GM10847 (cell line): ENCODE results near the gene ISOC1.

Source experiments
- POLR2A ChIP-seq: IDR thresholded peaks from 2 replicates; pipeline ENCODE4 v1.6.1; 2011; ENCODE audit not compliant: insufficient read length; ENCODE audit errors: extremely low read depth

The ISOC1 gene

DNA sequence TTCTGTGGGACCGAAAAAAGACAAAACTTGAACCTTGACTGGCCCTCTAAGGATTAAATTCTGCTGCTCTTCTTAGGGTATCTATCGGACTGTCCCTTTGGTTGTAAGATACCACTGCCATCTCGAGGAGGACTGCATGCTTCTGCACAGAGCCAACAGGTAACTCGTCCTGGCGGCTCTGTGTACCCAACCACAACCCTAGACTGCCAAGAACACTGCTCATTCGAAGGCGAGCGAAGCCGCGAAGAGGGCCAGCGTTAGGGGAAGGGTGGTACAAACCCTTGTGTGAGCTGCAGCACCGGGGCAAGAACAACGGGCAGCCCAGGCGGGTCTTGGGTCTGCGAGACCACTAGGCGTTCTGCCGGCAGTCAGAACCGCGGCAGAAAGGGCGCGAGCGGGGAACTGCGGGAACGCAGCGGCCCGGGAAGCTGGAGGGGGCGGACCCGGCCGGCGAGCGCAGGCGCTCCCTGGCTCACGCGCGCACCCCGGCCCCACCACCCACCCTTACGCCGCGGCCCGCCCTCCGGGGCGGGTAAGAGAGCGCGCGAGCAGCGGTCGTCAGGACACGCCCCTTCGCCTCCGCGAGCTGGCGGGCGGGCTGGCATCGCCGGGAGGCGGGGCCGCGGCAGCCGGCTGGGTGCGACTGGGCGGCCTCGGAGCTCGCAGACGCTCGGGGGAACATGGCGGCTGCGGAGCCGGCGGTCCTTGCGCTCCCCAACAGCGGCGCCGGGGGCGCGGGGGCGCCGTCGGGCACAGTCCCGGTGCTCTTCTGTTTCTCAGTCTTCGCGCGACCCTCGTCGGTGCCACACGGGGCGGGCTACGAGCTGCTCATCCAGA lies at the start of gene ISOC1:
Gene ISOC1, plus strand, starts transcription at position 663 of the 837 bp plus-strand sequence. Its CDS starts 18 bp downstream, at position 681.
- TF ChIP-seq POLR2A = peak; percentile 48

DNA sequence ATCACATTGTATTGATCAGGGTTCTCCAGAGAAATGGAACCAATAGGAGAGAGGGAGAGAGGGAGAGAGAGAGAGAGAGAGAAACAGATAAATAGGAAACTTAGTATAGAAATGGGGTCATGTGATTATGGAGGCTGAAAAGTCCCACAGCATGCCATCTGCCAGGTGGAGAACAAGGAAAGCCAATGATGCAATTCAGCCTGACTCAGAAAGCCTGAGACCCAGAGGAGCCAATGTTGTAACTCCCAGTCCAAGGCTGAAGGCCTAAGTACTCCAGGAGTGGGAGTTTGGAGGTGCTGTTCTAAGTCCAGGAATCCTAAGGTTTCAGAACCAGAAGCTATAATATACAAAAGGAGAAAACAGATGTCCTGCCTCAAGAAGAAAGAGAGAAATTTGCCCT lies 48.4 kb upstream of the ISOC1 start:
- TF ChIP-seq POLR2A = no peak

DNA sequence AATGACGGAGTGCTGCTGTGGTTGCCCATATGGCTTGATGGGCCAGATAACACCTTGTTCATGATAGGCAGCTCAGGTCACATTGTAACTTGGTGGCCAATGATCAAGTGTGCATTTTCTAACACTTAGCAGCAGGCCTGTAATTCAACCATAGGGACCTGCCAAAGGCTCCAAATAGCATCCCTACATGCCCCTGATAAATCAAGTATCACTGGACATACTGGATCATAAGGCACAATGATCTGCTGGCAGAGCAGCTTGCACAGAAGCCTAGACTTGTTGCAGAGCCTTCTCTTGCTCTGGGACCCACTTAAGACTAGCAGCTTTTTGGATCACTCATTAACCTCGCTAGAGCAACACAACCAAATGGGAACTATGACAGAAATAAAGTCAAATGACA lies 46.0 kb upstream of the ISOC1 start:
- no peak for TF ChIP-seq POLR2A

DNA sequence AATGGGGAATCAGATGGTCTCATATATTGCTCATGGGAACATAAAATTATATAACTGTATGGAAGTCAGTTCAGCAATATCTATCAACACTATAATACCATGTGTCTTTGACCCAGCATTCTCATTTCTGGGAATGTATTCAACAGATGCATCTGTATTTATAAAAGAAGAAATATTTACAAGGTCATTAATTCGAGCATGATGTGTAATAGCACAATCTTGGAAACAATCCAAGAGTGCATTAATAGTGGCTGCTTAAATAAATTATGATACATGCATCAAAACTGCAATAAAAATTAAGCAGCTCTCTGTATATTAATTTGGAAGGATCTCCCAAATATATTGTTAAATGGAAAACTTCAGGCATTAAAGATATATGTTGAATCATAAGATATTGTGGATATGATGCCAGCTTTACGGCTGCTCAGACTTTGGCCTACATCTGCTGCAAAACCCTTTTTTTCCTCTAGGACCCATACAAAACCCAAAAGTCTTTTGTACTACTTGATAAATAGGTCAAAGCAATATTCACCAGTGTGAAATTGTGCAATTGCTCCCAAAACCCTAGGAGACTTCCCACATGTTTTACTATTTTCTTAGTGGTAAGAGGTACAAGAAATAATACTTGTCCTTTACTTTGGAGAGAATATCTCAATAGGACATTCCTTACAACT lies 45.3 kb upstream of the ISOC1 start:
- TF ChIP-seq POLR2A = no peak

GRCh38 chr5:129051283-129051682 lies 43.3 kb upstream of the ISOC1 start:
- TF ChIP-seq POLR2A = no peak

DNA sequence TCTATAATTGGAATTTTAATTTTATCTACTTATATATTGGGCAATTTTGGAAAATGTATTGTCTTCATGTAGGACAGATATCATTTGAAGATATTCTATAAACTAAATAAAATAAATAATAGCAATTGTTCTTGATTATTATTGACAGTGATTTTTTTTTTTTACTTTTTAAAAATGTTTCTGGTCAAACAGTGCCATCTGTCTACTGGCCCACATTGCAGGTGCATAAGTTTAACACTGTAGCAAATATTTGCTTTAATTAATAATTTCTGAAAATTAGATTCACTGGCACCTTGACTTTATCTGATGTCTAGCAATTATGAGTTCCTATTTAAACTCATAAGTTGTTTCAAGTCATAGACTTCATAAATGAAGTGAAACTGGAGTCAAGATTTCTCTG lies 41.1 kb upstream of the ISOC1 start:
- TF ChIP-seq POLR2A = no peak

DNA sequence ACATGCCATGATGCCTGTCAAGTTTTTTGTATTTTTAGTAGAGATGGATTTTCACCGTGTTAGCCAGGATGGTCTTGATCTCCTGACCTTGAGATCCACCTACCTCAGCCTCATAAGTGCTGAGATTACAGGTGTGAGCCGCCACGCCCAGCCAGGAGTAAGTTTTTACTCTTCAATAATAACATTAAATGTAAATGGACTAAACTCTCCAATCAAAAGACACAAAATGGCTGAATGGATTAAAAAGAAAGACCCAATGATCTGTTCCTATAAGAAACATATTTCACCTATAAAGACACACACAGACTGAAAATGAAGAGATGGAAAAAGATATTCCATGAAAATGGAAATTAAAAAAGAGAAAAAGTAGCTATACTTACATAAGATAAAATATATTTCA lies 37.2 kb upstream of the ISOC1 start:
- TF ChIP-seq POLR2A = no peak

DNA sequence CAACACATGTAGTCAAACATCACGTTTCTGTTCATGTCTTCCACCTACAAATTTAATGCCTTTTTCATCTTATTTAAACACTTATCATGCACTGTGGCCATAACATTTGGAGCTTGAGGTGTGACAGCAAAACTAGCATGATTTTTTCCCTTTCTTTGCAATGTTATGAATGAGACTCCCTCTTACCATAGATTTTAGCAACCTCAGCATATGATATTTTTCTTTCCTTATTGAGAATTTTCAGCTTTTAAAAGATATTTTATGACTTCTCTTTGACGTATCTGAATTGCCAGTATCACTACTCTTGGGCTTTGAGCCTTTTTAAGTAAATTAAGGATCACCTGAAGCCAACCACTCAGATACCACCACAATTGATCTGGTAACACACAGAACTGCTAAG lies 32.7 kb upstream of the ISOC1 start:
- no peak for TF ChIP-seq POLR2A

DNA sequence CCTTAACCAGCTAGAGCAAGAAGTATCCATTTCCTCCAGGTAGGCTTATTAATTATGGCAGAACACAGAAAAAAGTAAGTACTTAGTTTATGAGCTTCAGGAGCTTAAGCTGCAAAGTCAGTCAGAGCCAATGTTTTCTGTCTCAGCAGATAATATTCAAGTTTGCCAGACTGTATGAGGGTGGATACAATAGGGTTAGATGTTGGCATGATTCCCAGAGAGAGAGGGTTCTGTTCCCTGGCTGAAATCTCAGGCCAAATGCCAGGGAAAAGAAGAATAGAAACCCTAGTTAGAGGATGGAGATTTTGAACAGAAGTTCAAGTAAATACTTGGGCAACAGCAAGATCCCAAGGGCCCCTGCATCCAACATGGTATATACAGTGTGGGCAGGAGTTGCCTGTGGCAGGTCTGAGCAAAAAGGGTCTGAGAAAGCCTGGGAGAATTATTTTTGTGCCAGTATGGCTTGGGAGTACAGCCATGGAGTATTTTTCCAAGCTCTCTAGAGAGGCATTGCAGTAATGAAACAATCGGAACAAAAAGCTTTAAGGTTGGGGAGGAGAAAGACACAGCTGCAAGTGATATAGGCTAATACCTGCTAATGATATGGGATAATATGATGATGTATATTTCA lies 31.0 kb upstream of the ISOC1 start:
- no peak for TF ChIP-seq POLR2A

GRCh38 chr5:129065721-129066120 lies 28.8 kb upstream of the ISOC1 start:
- no peak for TF ChIP-seq POLR2A

DNA sequence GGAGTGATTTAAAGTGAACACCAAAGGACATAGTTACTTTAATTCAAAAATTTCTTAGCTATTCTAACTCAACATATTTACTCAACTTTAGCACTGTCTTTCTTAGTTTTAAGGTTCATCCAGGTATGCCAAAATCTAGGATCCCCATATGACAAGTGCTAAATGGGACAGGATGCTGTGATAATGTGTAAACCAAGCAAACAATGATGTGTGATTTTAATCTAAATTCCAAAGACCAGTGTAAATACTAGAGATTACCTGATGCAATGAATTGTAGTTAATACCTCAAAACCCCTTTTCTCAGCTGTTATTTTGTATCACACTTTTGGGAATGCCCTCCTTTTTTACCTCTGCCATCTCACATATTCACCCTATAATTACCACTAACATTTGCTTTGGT lies 26.8 kb upstream of the ISOC1 start:
- TF ChIP-seq POLR2A = no peak

GRCh38 chr5:129069292-129069691 lies 25.3 kb upstream of the ISOC1 start:
- TF ChIP-seq POLR2A = no peak

- no peak for TF ChIP-seq POLR2A
These were observed 21.4 kb upstream of the ISOC1 start for GRCh38 chr5:129073111-129073510.

DNA sequence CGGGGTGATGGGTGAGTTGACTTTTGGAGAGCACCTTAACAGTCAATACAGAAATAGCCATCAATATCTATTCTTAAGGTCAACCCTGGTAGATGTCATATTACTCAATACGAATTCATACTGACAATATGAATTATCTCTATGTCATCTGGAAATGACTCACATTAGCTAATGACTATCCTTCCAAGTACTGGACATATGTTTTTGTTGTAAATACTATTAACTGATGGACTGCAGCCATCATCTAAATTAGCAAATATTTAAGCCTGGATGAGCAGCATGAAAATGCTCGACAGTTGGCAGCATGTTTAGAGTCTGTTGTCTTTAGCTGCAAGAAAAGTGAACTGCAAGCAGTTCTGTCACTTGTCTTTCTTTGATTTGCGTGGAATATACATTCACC lies 19.6 kb upstream of the ISOC1 start:
- TF ChIP-seq POLR2A = no peak

GRCh38 chr5:129077433-129078075 lies 17.0 kb upstream of the ISOC1 start:
- TF ChIP-seq POLR2A = no peak

DNA sequence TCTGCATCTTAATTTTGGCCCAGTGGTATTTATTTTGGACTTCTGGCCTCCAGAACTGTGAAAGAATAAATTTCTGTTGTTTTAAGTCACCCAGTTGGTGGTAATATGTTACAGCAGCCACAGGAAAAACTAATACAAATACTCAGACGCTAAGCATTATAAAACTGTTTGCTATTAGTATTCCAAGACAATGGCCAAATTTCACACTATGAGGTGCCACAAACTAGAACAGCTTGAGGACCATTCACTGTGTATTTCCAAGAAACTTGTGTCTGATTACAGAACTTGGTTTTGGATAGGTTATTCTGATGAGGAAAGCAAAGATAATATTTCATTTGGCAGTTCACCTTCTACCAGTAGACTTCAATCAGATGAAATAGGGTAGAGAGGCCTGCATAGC lies 16.3 kb upstream of the ISOC1 start:
- TF ChIP-seq POLR2A = no peak
